Astrocyte (in vitro differentiated cells and primary cell): Measurements from ENCODE around the gene KRT12.

Source experiments
- CTCF ChIP-seq: IDR thresholded peaks from 2 replicates; pipeline ENCODE4 v1.5.1; 2011; ENCODE audit warnings: low read depth, mild to moderate bottlenecking, inconsistent platforms, low read length, moderate library complexity; ENCODE audit not compliant: insufficient read depth
- EZH2 ChIP-seq: IDR thresholded peaks from 2 replicates; pipeline ENCODE4 v1.6.1; 2012; ENCODE audit warnings: mild to moderate bottlenecking, low read length, inconsistent platforms; ENCODE audit not compliant: insufficient read depth

- TF ChIP-seq CTCF (no peak), EZH2 (no peak)
These were observed 53.2 kb downstream of the KRT12 start for GRCh38 chr17:40813804-40814203.
